ENCODE data around the gene HMGB1.

- TF ChIP-seq CTCF (conservative IDR thresholded peaks at IDR 0.05 in 1 of 2, IDR thresholded peaks at IDR 0.05 in 1 of 2; ENCODE audit: low read depth in 1 of 2, low read length in 2 of 2) (no peak), EZH2 (IDR thresholded peaks at IDR 0.05; ENCODE audit: low read length, missing control alignments) (no peak)
These were observed 44.4 kb downstream of the HMGB1 start for GRCh38 chr13:30421093-30422053.

Data from fibroblast of lung (primary cell).